Epithelial cell of esophagus (primary cell): Measurements from ENCODE around the gene NAIF1.

ENCODE experiments used
- DNase-seq: peaks from one replicate; pipeline ENCODE4 v3.0.0; 2010; ENCODE audit warnings: low read depth
- H3K4me3 ChIP-seq: 2 replicates; pipeline ENCODE4 v1.5.1; 2011; ENCODE audit warnings: mild to moderate bottlenecking, low read length, control low read depth
- TF ChIP-seq, protein P1 (sequence below): IDR thresholded peaks from 2 replicates; pipeline ENCODE4 v1.5.1; 2011; ENCODE audit warnings: low read depth, mild to moderate bottlenecking, low read length, control low read depth, inconsistent platforms; ENCODE audit not compliant: insufficient read depth; ENCODE audit errors: missing control alignments

NAIF1 gene

DNA sequence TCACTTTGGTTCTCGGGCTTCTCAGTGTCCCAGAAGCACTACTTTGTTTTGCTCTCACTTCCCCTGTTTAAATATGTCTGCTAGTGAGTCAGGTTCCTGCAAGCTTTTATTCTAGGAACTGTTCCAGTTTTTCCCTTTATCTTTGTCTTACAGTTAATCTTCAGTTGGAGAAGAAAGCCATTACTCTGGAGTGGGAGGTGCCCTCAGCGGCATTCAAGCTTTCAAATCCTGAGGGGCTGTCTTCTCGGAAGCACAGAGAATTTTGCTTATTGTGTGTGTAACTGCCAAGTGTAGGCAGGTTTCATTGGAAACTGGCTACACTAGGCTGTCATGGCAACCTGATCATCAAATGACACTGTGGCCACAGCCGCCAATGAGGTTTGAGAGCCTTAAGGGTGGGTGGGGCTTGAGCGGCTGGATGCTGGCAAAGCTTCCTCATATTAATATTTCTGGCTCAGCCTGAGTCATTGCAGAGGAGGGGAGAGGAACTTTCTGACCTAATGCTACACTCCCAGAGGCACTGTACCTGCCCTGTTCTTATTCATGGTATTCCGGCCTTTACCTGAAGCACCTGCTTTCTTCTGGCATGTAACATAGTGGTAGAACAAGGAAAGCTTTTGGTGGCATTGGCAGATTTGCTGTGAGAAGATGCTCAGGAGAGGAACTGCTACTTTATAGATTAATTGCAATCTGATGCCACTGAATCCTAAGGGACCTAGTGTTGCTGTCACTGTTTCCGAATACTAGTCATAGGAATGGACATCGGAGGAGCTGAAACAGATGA is 27.2 kb upstream of the NAIF1 start:
- peak; percentile 99 for DNase-seq
- H3K4me3 ChIP-seq, result peak overlapping the region; percentile 25
- TF ChIP-seq, protein P1, sequence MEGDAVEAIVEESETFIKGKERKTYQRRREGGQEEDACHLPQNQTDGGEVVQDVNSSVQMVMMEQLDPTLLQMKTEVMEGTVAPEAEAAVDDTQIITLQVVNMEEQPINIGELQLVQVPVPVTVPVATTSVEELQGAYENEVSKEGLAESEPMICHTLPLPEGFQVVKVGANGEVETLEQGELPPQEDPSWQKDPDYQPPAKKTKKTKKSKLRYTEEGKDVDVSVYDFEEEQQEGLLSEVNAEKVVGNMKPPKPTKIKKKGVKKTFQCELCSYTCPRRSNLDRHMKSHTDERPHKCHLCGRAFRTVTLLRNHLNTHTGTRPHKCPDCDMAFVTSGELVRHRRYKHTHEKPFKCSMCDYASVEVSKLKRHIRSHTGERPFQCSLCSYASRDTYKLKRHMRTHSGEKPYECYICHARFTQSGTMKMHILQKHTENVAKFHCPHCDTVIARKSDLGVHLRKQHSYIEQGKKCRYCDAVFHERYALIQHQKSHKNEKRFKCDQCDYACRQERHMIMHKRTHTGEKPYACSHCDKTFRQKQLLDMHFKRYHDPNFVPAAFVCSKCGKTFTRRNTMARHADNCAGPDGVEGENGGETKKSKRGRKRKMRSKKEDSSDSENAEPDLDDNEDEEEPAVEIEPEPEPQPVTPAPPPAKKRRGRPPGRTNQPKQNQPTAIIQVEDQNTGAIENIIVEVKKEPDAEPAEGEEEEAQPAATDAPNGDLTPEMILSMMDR, result no peak

DNA sequence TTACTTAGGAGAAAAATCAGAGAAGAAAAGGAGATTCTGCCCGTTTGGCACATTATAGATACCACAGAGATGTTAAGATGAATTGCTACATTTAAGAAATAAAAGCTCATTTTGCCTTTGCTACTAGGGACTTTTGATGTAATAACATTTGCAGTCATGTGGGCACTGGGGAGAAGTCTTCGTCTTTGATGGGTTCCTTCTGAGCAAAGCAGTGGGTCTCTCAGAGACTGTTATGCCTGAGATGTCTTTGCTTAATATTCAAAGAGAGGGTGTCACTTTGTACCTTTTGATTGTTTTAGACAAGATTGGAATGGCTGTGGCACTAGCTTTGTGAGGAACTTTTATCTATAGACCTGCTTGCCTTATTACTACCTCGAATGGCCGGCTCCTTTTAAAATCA is 25.9 kb upstream of the NAIF1 start:
- no peak overlapping the region for H3K4me3 ChIP-seq
- TF ChIP-seq, protein P1, result no peak
- DNase-seq, result no peak

DNA sequence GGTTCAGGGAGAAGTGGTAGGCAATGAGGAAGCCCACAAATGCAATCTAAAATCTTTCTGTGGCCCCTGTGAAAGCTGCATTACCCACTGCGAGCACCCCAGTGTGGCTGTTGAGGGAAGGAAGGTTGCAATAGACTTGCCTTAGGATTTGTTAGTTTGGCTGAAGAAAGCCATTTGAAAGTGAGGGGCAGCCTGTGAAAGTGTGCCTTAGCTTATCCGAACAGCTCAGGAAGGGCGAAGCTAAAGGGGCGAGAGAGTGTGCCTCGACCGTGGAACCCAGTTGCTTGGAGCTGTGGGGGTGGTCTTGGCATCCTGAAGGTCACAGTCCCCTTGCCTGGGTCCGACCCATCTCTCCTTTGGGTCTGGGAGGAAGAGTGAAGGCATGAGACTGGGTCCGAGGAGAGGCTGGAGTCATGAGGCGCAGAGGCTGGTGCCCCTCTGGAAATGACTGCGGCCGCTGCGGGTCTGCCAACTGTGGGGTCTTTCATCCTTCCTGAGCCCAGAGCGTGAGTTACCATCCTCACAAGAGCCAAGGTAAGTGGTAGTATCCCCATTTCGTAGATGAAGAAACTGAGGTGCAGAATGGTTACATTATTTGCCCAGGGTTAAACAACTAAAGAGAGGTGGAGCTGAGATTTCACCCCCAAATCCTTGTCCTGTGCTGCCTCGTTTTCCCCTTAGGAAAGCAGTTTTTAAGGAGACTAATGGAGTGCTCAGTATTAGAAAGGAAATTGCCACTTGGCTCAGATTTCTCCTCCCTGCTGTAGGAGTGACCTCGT is 25.3 kb upstream of the NAIF1 start:
- TF ChIP-seq, protein P1, result no peak
- no peak for DNase-seq
- H3K4me3 ChIP-seq, result no peak overlapping the region

DNA sequence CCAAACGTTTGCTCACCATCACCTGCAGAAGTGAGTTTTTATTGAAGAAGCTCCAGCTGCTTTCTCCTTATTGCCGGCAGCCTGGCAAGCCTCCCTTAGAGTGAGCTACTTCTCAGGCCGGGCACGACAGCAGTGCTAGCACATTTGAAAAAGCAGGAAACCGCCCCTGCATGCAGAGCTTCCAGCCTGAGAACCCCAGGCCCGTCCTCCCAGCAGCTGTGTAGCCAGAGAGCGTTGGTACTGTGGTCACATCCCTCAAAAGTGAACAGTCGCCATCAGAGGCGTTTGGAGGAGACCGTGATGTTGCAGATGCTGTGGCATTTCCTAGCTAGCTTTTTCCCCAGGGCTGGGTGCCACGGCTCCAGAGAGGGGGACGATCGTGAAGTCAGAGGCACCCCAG is 24.5 kb upstream of the NAIF1 start:
- DNase-seq, result no peak
- no peak overlapping the region for H3K4me3 ChIP-seq
- TF ChIP-seq, protein P1, result no peak

DNA sequence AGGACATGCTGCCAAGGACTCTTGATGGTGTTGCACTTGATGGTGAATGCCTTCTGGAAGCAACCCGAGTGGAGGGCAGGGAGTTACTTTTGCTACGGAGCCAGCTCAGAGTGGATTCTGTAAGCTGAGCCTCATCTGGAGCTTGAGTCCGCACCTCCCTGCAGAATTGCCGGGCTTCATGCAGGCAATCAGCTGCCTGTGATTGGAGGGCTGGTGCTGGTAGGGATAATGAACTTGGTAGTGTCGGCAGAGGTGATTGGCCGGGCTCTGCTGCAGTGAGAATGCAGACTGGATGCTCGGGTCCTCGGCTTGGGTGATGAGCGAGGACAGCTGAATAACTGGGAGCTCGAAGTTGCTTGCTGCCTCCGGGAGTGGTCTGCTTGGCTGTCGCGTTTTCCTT is 24.0 kb upstream of the NAIF1 start:
- peak; percentile 45 for DNase-seq
- H3K4me3 ChIP-seq, result no peak overlapping the region
- TF ChIP-seq, protein P1, result no peak

DNA sequence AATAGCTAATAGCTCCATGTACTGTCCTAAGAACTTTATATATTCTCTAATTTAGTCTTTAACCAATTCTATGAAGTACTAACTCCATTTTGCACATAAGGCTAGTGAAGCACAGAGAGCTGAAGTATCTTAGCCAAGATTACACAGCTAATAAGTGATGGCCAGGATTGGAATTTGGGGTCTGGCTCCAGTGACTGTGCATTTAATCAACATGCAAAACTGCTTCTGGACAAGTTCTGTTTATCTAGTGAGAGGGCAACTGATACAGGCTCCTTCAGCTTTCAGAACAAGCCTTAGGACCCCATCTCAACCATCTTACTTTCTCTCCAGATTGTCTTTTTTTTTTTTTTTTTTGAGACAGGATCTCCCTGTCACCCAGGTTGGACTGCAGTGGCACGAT is 22.2 kb upstream of the NAIF1 start:
- H3K4me3 ChIP-seq, result no peak overlapping the region
- TF ChIP-seq, protein P1, result no peak
- no peak for DNase-seq
